WI38 (cell line): ENCODE results near the gene ALDH4A1.

Experiments used
- H3K4me3 ChIP-seq: 2 replicates; pipeline ENCODE4 v1.5.1; 2011; ENCODE audit warnings: low read depth, mild to moderate bottlenecking, control low read depth, low read length
- CTCF ChIP-seq: IDR thresholded peaks from 2 replicates; pipeline ENCODE4 v1.5.1; 2012; ENCODE audit warnings: low read depth, mild to moderate bottlenecking, control low read depth, low read length

Gene ALDH4A1

GRCh38 chr1:18861082-18861481 is 41.3 kb downstream of the ALDH4A1 start:
- TF ChIP-seq CTCF, result no peak
- H3K4me3 ChIP-seq, result no peak overlapping the region

- H3K4me3 ChIP-seq, result no peak within 1 kb of the TSS
- no peak for TF ChIP-seq CTCF
Observed at GRCh38 chr1:18859560-18859959, 42.8 kb downstream of the ALDH4A1 start, which contains the start of gene TAS1R2. TAS1R2 (minus strand) TSS chr1:18859660; CDS start chr1:18859660, 0 bp downstream.

GRCh38 chr1:18858070-18858688 is 44.2 kb downstream of the ALDH4A1 start:
- TF ChIP-seq CTCF, result no peak
- H3K4me3 ChIP-seq, result no peak overlapping the region

DNA sequence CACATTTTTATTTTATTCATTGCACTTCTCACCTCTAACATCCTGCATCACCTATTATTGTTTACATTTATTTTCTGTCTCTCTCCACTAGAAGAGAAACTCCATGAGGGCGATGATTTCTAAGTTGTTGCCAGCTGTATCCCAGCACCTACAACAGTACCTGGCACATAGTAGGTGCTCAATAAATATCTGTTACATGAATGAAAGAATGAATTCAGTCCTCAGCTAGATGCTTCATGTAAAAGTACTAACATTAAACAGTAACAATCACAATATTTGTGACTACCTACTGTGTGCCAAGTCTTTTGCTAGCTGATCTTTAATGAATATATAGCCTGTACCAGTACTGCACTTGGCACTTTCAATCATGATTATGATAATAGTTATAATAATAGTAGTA is 45.9 kb downstream of the ALDH4A1 start:
- TF ChIP-seq CTCF, result no peak
- no peak overlapping the region for H3K4me3 ChIP-seq

DNA sequence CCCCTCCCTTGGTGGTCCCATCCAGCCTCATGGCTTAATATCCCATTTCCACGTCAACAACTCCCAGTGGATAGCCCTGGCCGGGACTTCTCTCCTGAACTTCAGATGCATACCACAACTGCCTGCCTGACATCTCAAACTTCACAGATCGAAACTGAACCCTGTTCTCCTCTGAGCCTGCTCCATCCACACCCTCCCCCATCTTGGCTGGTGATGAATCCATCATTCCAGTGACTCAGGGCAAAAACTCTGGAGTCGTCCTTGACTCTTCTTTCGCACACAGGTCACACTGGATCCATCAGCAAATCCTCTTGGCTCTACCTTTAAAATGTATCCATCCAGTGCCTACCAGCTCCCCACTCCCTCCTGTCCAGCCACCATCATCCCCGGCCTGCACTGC is 46.8 kb downstream of the ALDH4A1 start:
- TF ChIP-seq CTCF, result no peak
- no peak overlapping the region for H3K4me3 ChIP-seq

DNA sequence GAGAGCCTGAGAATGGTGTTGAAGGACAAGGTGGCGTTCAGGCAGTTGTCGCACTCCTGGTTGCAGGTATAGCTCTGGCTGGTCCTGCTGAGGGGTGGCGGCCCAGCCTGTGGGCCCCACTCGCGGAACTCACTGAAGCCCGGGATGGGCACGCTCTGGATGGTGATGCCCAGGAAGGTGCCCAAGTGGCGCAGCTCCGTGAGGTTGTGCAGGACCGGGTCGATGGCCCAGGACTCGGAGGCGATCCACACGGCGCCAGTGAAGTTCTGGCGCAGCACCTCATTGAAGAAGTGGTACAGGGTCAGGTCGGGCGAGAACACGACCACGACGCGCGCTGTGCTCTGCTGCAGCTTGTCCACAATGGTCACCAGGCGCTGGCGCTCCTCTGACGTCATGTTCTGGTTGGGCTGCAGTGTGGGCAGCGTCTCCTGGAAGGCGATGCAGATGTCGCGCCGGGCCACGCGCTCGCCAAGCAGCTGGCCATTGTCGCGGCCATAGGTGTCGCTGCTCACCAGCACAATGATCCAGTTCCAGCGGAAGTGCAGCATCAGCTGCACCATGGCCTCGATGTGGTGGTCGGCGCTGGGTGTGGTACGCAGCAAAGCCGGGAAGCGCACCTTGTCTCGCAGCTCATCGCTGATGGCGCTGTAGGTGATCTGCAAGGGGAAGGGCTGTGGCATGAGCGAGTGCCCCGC is 47.9 kb downstream of the ALDH4A1 start:
- no peak for TF ChIP-seq CTCF
- H3K4me3 ChIP-seq, result no peak overlapping the region

- TF ChIP-seq CTCF, result no peak
Observed at GRCh38 chr1:18852501-18852900, 49.9 kb downstream of the ALDH4A1 start.

More at GRCh38 chr1:18852501-18852900, 49.9 kb downstream of the ALDH4A1 start:
- no peak overlapping the region for H3K4me3 ChIP-seq
